ENCODE measurements around the gene PRKG1.

DNA sequence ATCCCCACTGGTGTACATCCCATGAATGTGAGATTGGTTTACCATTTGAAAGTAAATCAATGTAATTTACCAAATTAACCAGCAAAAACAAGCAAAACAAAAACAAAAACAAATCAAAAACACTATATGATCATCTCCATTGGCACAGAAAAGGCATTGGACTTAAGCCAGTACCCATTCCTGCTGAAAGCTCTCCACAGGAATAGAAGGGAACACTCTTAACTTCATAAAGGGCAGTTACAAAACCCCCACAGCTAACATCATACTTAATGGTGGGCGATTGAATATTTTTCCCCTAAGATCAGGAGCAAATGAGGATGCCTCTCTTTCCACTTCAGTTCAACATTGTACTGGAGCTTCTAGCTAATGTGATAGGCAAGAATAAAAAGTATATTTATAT lies 34.1 kb downstream of the PRKG1 start:
- no peak for TF ChIP-seq CTCF (conservative IDR thresholded peaks at IDR 0.05; ENCODE audit: low read depth, low read length)
- no peak for TF ChIP-seq EZH2 (IDR thresholded peaks at IDR 0.05; ENCODE audit: low read length, unreplicated experiment)
